HG02763 (cell line): ENCODE results near the gene CFAP65.

Experiments used
- ATAC-seq: cut with Tn5 transposase; IDR thresholded peaks from one replicate; pipeline ENCODE4 v1.9.1; 2021; ENCODE audit warnings: mild to moderate bottlenecking, moderate library complexity; ENCODE audit not compliant: unreplicated experiment

CFAP65 gene

GRCh38 chr2:219060821-219061791 is 19.8 kb upstream of the CFAP65 start, which contains the start of gene IHH:
Gene IHH, minus strand, starts transcription at chr2:219060921. Its CDS starts 454 bp downstream, at chr2:219060467.
- no peak for ATAC-seq

GRCh38 chr2:219059725-219060682 is 18.7 kb upstream of the CFAP65 start:
- ATAC-seq: no peak

- ATAC-seq: no peak
Measured at GRCh38 chr2:219059375-219059724, 18.0 kb upstream of the CFAP65 start.

- ATAC-seq: no peak
Measured at GRCh38 chr2:219058541-219059374, 17.4 kb upstream of the CFAP65 start.

GRCh38 chr2:219057709-219058540 is 16.6 kb upstream of the CFAP65 start:
- ATAC-seq: peak; percentile 66

- no peak for ATAC-seq
Measured at GRCh38 chr2:219056896-219057708, 15.8 kb upstream of the CFAP65 start.

GRCh38 chr2:219056176-219056895 is 15.0 kb upstream of the CFAP65 start:
- no peak for ATAC-seq

GRCh38 chr2:219054956-219055903 is 13.9 kb upstream of the CFAP65 start:
- no peak for ATAC-seq

GRCh38 chr2:219049282-219049681 is 8.0 kb upstream of the CFAP65 start:
- no peak for ATAC-seq

GRCh38 chr2:219045937-219046550 is 4.7 kb upstream of the CFAP65 start:
- ATAC-seq: no peak

- no peak for ATAC-seq
Measured at GRCh38 chr2:219042750-219043149, 1.4 kb upstream of the CFAP65 start.

GRCh38 chr2:219042157-219042556 is 841 bp upstream of the CFAP65 start:
- ATAC-seq: no peak

GRCh38 chr2:219038600-219038999 is 2.7 kb downstream of the CFAP65 start:
- ATAC-seq: no peak

- ATAC-seq: no peak
Measured at GRCh38 chr2:219037783-219038499, 3.4 kb downstream of the CFAP65 start.

- ATAC-seq: no peak
Measured at GRCh38 chr2:219035942-219036341, 5.4 kb downstream of the CFAP65 start.

- no peak for ATAC-seq
Measured at GRCh38 chr2:219034823-219035222, 6.5 kb downstream of the CFAP65 start.
